GM13977 (cell line): ENCODE data around the gene PROM1.

Source experiments
- DNase-seq: peaks from one replicate; pipeline ENCODE4 v3.0.0; 2012; ENCODE audit warnings: low spot score
- in situ Hi-C: fragments of 300-500 bp; cut with MboI; formaldehyde crosslinking; loops from one replicate; pipeline ENCODE4 v1.12.0; 2022; ENCODE audit warnings: low sequenced_read_pairs, low pct_unique_long_range_greater_than_20kb, mixed read lengths, inconsistent platforms; ENCODE audit not compliant: unreplicated experiment
- TF ChIP-seq, protein P1 (sequence below): IDR thresholded peaks from 2 replicates; pipeline ENCODE4 v1.5.1; 2012; ENCODE audit warnings: mild to moderate bottlenecking, control low read depth; ENCODE audit not compliant: insufficient read depth; ENCODE audit errors: extremely low read depth, missing control alignments

Gene PROM1

GRCh38 chr4:16125571-16126445, 42.0 kb upstream of the PROM1 start:
- TF ChIP-seq, protein P1, sequence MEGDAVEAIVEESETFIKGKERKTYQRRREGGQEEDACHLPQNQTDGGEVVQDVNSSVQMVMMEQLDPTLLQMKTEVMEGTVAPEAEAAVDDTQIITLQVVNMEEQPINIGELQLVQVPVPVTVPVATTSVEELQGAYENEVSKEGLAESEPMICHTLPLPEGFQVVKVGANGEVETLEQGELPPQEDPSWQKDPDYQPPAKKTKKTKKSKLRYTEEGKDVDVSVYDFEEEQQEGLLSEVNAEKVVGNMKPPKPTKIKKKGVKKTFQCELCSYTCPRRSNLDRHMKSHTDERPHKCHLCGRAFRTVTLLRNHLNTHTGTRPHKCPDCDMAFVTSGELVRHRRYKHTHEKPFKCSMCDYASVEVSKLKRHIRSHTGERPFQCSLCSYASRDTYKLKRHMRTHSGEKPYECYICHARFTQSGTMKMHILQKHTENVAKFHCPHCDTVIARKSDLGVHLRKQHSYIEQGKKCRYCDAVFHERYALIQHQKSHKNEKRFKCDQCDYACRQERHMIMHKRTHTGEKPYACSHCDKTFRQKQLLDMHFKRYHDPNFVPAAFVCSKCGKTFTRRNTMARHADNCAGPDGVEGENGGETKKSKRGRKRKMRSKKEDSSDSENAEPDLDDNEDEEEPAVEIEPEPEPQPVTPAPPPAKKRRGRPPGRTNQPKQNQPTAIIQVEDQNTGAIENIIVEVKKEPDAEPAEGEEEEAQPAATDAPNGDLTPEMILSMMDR: no peak
- in situ Hi-C loops: no loop called here
- DNase-seq: no peak

DNA sequence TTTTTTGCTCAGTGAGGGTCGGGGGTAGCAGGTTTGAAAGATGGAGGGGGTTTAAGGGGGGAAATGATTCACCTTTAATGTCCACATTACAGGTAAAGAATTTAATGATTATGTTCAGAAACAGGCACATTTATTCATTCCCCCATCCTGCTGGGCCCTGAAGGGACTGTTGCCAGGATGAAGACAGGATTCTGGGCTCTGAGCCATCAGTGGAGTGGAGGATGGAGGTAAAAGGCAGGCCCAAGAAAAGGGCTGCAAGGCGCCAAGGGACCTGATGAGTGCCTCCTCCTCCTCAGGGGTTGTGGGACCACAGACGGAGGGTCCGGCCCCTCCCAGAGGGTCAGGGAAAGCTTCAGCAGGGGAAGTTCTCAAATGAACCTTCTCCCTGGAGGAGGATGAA, 40.4 kb upstream of the PROM1 start:
- in situ Hi-C loops: no loop called here
- TF ChIP-seq, protein P1: no peak

DNA sequence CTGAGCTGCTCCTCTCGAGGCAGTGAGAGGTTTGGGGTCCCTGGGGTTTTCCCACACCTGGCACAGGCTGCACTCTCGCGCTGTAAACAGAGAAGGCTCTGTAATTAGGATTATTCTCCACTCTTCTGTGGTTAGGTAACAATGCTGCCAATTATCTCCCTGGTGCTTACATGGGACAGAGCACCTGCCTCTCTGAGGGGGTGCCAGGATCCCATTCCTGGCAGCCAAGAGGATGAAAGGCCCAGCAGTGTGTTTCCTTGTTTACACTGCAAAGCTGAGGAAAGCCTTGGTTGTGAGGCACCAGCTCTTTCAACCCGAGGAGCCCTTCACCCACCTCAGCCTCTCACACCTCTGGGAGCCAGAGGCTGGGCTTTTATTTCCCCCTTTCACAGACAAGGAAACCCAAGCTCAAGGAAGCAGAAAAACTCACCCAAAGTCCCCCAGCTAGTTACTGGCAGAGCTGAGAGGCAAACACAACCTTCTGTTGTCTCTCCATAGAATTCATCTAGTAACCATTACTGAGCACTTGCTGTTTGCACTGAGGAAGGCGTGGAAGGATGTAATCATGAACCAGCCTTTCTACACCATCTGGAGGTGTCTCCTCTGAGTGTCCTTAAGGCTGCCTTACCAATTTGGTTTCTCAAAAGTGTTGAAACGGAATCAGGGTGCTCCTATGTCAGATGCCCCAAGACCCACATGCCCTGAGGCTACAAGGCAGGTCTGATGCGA, 39.7 kb upstream of the PROM1 start:
- TF ChIP-seq, protein P1: no peak
- no peak for DNase-seq
- in situ Hi-C loops: no loop called here

More for the DNA sequence above, 40.4 kb upstream of the PROM1 start:
- DNase-seq: no peak

DNA sequence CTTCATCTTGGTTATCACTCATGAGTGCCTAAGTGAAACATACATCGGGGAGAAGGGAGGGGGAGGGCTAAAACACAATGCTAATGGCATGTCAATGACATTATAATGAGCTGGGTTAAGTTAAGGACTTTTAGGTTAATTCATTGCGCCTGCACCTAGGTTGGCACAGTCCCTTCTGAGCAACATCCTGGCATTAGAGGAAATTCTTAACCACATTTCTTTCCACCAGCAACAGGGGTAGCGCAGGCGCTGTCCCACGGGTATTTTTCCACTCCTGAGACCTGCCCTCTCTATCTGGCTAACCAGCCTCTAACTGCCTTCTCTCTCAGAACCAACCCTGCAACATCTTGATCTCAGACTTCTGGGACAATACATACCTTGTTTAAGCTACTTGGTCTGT, 39.0 kb upstream of the PROM1 start:
- TF ChIP-seq, protein P1: no peak
- no peak for DNase-seq
- in situ Hi-C loops: no loop called here

- DNase-seq: no peak
- in situ Hi-C loops: no loop called here
- TF ChIP-seq, protein P1: no peak
Observed at GRCh38 chr4:16122308-16122711, 38.5 kb upstream of the PROM1 start.

DNA sequence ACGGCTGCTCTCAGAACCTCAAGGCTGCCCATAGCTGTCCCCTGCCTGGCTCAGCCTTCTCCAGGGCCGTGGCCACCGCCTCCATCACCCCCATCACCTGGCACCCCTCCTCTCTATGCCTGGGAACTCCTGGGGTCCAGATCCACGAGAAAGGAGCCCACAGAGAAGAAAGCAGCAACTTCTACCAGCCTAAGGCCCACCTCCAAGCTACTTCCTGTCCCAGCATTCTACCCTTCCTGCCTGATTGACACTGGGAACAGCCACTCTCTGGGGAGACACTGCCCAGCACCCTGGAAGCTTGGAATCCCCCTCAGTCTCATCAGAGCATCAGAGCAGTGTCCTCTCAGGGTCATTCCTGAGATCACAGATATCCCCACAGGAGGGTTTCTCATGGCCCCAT, 36.9 kb upstream of the PROM1 start:
- no peak for DNase-seq
- TF ChIP-seq, protein P1: no peak
- in situ Hi-C loops: no loop called here
